Fibroblast of upper back skin (primary cell): ENCODE data around the gene RAB40A.

Experiments used
- DNase-seq: peaks from one replicate; pipeline ENCODE4 v3.0.0-alpha.2; 2013

The RAB40A gene

DNA sequence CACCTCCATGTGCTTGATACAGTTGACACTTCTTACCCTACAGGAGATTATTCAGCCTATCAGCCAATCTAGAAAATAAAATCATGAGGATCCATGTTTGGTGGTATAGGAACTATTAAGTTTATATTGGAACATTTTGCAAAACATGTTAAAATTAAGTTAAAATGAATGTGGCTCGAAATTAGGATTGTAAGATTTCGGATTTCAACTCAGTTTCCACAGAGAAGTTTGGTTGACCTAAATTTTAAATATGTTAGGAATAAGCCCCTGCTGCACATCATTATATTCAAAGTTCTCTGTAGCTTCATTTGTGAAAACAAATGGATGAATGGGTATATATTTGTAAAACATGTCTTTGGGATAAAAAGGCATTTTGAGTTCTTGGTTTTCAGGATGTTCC lies at the start of gene RAB40A:
Gene RAB40A (minus strand): TSS at position 101 of the 400 bp plus-strand sequence. CDS start 18,733 bp downstream, outside the sequence.
- DNase-seq, result no peak

DNA sequence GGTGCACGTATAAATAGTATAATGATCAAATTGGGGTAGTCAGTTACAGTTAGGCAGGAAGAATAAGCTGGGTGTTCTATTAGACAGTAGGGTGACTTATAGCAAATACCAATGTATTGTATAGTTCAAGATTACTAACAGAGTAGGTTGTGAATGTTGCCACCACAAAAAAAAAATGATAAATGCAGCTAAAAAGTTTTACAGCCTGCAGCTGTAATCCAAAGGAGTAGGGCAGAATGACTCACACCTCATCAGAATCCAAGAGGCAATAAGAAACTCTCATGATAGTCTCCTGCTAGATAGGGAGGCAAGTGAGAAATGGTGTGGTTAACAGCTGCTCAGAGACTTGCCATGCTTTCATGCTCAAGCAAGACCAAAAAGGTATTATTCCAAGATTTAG lies 46.5 kb upstream of the RAB40A start:
- peak; percentile 76 for DNase-seq

- DNase-seq, result no peak
These were observed 45.9 kb upstream of the RAB40A start for GRCh38 chrX:103565197-103565596.

DNA sequence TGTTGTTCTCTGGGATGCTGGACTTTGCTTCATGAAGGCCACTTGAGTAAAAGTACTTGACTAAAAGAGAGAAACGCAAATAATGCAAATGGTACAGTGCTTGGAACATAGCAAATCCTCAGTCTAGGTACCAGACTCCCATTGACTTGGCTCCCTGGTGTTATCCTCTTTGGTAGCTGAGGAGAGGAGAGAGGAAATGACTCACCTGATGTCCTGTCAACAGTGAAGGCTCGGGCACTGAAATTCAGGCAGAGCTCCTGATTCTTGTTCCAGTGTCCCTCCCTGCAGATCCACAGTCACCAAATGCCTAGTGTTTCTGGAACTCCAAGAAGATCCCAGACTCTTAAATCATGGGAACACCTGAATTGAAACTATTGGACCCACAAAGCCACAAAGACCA lies 43.5 kb upstream of the RAB40A start:
- DNase-seq, result no peak

GRCh38 chrX:103560256-103560655 lies 41.0 kb upstream of the RAB40A start:
- DNase-seq, result no peak

DNA sequence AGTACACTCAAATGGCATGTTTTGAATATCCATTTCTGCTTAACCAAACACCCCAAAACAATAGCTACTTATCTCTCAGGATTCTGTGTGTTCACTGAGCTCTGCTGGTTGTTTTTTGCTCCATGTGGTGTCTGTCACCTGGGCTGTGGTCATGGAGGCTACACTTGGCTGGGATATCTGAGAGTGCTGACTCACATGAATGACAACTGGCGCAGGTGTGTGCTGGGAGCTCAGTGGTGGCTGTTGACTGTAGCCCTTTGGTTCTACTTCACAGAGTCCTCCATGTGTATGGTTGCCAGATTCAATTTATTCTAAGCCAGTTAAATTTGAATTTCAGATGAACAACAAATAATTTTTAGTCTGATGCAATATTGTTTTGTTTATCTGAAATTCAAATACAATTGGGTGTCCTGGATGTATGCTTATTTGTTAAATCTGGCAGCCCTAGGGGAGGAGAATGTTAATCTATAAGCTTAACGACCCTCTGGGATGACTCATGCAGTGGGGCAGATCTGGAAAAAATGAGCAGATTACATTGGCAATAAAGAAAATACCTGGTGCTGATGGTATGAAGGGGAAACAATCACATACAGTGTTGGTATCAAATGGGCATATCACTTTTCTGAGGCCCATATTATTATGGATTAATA lies 37.8 kb upstream of the RAB40A start:
- no peak for DNase-seq

GRCh38 chrX:103554687-103555424 lies 35.6 kb upstream of the RAB40A start:
- DNase-seq, result peak; percentile 66

DNA sequence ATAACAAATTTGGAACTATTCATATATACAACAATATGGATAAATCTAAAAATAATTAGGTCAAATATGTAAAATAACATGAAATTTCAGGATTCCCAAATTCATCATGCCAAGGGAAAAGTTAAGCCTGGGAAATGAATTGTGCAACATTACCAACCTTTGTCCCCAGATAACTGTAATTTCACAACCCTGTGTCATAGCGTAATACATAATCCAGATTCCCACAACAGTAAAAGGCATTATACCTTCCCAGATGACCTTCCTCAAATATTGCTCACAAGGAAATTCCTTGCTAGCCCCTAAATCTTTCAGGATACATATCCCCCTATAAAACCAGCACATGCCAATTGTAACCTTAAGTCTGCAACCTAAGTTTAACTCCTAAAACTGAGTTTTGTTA lies 32.9 kb upstream of the RAB40A start:
- no peak for DNase-seq

DNA sequence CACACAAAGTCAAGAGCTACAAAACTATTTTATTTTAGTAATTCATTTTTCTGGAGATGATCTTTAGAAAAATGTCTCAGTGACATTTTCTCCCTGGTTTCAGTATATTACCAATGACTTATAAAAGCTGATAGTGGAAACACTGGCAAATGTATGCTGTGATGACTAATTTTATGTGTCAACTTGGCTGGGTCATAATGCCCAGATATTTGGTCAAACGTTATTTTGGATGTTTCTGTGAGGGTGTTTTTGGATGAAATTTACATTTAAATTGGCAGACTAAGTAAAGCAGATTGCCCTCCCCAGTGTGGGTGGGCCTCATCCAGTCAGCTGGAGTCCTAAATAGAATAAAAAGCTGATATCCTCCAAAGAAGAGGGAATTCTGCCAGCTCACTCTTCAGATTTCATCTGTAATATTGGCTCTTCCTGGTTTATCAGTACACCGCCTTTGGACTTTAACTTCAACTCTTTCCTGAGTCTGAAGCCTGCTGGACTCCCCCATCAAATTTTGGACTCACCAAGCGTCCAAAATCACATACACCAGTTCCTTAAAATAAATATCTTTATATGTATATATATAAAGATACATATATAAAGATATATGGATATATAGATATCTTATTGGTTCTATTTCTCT lies 31.2 kb upstream of the RAB40A start:
- DNase-seq, result no peak

DNA sequence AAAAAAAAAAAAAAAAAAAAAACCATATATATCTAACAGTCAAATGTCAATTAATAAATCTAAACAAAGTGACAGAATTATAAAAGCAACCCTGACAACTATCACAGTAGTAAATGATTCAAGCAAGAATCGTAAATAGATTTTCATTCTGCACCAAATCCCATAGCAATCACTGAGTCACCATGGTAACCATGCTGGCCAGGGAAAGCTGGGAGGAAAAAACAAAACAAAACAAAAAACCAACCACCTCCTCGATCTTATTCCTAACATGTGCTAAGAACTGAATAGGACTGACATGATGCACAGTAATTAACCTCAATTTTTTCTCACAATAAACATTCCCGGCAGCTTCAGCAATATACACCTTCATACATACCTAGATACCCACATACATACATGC lies 30.6 kb upstream of the RAB40A start:
- DNase-seq, result no peak

DNA sequence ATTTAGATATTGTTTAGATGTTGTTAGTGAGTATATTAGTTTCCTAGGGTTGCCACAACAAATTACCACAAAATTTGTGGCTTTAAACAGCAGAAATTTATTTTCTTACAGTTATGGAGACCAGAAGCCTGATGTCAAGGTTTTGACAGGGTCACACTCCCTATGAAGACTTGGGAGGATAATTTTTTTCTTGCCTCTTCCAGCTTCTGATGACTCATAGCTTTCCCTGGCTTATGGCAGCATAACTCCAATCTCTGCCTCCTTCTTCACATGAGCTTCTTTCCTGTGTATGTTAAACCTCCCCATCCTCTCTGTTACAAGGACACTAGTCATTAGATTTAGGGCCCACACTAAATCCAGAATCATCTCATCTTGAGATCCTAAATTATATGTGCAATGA lies 20.9 kb upstream of the RAB40A start:
- peak; percentile 39 for DNase-seq

GRCh38 chrX:103539695-103540094 lies 20.4 kb upstream of the RAB40A start:
- DNase-seq, result no peak

DNA sequence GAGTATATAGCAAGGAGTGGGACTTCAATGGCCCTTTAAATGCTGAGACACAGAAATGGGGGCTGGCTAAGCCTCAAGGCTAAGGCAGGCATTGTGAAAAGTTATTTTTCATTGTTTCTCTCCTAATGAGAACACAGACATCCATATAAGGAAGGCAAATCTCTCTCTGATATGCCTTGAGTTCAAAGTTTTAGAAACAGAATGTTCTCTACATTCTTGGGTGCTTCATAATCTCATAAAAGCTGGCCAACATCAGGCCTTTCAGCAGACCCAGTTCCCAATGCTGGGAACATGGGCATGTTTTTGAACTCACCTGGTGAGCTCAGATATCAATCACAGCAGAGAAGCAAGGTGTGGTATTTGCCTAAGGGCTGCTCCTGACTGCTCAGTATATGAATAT lies 19.4 kb upstream of the RAB40A start:
- peak; percentile 24 for DNase-seq

GRCh38 chrX:103537871-103538387 lies 18.6 kb upstream of the RAB40A start:
- no peak for DNase-seq

- no peak for DNase-seq
These were observed 17.4 kb upstream of the RAB40A start for GRCh38 chrX:103536732-103537131.

DNA sequence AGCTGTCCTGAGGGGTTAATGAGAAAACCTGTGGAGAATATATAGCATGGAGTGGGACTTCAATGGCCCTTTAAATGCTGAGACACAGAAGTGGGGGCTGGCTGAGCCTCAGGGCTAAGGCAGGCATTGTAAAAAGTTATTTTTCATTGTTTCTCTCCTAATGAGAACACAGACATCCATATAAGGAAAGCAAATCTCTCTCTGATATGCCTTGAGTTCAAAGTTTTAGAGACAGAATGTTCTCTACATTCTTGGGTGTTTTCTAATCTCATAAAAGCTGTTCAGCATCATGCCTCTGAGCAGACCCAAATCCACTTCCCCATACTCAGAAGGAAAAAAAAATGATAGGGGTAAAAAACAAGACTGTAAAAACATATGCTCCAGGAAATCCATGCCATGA lies 16.8 kb upstream of the RAB40A start:
- no peak for DNase-seq

DNA sequence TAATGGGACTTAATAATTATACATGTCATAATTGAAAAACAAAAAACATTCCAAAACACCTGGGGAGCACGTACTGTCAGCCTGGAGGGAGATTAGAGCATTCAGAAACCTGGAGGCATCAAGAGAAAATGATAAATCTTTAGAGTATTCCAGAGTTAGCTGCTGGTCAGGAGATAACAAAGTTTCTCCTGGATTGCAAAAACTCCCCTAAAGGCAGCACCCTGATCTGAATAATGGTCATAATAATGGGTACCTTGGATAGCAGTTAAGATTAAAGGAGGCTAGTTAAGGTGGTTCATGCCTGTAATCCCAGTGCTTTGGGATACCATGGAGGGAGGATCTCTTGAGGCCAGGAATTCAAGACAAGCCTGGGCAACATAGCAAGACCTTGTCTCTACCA lies 15.9 kb upstream of the RAB40A start:
- DNase-seq, result no peak

DNA sequence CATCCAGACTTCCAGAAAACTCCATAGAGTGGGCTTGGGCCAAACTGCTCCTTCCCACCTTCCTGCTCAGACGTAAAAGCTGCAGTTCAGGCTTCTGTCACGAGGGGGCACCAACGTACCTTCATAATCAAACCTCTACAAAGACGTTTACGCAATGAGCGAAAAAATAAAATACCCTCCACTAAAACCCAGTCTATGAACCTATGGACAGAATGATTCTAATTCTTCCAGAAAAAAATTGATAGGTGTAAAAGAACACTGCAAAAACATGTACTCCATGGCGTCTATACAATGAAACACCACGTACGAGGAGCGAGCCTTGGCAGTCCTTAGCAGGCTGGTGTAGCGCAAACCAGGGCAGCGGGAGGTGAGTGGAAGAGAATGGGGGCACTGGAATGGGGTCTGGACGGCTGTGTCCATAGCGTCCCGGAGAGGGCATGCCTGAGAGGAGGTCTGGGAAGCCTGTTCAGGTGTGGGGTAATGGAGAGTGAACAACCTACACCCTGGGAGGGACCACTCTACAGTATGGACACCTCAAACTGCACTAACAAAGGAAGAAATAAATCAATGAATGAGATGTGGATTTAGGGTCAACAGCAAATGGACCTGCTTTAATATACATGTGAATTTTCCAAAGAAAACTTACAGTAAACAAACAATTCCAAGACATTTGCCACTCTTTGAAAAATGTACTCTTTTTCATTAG lies 14.4 kb upstream of the RAB40A start:
- peak; percentile 67 for DNase-seq

DNA sequence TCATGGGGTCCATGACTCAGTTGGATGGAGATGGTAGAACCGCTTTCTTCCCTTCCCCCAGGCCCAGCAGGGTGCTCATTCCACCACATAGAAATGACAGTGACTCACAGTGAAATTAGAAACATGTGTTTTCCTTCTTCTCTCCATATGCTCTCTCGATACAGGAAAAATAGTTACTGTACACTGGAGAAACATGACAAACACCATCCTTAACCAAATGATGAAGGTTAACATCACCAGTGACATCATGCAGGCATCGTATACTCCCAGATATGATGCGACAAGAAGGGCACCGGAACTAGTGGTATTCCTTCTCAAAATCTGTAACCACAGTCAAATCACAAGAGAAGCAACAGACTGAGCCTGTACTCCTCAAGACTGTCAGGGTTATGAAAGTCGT lies 11.7 kb upstream of the RAB40A start:
- DNase-seq, result peak; percentile 88

DNA sequence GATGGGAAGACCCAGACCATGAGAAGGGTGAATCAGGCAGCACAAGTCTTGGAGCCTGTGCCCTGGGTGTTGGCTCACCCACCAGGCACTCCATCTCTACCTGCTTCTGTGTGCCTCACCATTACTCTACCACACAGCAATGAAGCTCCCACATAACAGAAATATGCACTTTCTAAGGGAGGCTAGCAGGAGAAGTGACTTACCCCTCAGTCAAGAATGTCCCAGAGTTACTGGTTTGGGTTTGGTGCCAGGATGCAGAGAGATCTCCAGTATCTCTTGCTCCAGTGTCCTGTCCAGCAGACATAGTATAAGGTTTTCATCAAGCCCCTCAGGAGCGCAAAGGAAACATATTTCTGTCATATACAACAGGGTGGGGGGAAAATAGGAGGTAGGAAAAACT lies 11.3 kb upstream of the RAB40A start:
- DNase-seq, result peak; percentile 67

DNA sequence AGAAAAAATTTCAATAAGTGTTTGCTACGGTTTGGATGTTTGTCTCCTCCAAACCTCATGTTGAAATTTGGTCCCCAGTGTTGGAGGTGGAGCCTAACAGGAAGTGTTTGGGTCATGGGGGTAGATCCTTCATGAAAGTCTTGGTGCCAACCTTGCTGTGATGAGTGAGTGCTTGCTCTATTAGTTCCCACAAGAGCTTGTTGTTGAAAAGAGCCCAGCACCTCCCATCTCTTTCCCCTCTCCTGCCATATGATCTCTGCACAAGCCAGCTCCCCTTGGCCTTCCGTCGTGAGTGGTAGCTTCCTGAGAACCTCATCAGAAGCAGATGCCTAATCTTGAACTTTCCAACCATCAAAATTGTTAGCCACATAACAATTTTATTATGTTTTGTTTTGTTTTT lies 10.3 kb upstream of the RAB40A start:
- DNase-seq, result no peak

DNA sequence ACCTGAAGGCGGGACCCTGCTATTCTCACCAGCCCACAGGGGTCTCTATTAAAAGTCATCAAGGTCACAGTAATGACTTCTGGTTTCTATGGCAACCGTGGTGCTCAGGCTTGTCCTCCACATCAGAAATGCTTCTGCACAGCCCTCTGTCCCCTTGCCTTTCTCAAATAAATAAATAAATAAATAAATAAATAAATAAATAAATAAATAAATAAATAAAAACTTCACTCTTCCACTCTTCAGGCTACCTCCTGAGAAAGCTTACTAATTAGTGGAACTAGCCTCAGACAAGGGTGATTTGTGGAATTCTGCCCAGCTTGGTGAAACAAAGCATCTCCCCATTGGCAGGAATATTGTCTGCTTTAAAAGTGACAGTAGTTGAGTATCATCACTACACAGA lies 5.5 kb upstream of the RAB40A start:
- DNase-seq, result no peak

GRCh38 chrX:103523605-103524004 lies 4.3 kb upstream of the RAB40A start:
- DNase-seq, result no peak
